ACHN (cell line): Measurements from ENCODE around the gene NELL1.
A peak's percentile ranks its signal among the peaks of the same experiment; 100 is the strongest.

Source experiments
- DNase-seq: peaks from one replicate; pipeline ENCODE4 v3.0.0-alpha.2; 2015
- in situ Hi-C: cut with HindIII; loops from 2 replicates; pipeline ENCODE4 v1.10.0; 2017; ENCODE audit warnings: low sequenced_read_pairs, low pct_ligation_motif_present, low pct_unique_long_range_greater_than_20kb

Gene NELL1

DNA sequence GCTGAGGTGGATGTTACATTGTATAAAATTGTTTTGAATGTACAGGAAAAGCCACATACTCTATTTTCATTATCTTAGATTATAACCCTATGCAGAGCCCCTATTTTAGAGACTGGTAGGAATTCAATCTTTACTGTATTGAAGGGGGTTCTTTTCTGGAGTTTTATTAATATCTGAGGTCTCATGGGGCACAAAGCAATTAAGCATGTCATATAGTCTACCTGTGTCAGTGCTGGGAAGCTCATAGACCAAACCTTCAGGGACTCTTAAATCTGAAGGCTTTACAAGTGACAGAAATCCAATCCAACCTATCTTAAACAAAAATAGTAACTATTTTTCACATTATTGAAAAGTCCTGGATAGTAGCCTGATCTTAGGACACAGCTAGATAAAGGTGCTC lies 733.7 kb downstream of the NELL1 start:
- no peak for DNase-seq
- in situ Hi-C loops, result no loop called here

DNA sequence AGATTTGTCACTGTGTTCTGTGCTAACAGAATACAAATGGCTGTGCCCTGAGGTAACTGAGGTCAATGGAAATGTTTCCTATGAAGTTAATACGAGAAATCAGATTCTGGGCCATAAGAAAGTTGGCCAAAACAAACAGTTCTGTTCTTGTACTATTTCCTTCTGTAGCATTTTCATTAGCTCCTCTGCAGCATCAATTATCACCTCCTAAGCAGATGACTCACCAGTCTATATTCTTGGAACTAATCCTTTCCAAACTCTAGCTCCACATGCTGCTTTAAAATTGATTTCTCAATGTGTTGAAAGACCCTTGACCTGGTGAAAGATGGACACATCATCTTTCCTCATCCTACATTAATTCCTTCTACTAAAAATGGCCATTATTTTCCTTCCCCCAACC lies 736.0 kb downstream of the NELL1 start:
- in situ Hi-C loops, result no loop called here
- no peak for DNase-seq

DNA sequence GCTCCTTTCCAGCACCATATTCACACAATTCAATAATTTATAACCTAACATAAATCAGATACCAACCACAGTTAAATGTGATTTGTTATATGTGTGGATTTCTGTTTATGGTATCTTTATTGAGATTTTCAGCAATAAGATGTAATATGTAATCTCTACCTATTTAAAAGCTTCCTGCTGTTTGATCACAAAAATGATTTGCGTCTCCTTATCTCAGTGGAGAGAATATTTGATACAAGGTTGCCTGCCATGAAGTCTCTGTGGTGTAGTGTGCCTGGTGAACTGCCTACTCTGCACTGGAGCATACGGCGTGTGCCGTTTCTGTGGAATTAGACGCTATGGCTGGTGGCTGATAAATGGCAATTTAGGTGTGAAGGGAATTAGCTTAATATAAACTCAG lies 741.1 kb downstream of the NELL1 start:
- in situ Hi-C loops, result no loop called here
- DNase-seq, result no peak

DNA sequence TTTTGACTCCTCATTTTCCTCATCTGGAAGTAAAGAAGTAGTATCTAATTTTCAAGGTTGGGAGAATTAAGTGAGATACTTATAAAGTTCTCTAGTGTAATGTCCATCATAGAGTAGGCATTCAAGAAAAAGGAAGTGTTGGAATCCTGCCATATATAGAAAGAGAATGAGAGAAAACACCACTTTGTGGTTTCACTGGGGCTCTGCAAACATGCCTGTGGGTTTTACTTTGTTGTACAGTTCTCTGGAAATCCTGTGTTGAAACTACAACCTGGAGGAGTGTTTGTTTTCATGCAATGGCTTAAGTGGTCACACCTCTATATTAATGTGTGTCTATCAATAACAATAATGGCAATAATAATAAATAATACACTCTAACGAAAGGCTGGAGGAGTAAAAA lies 741.7 kb downstream of the NELL1 start:
- no peak for DNase-seq
- in situ Hi-C loops, result no loop called here

DNA sequence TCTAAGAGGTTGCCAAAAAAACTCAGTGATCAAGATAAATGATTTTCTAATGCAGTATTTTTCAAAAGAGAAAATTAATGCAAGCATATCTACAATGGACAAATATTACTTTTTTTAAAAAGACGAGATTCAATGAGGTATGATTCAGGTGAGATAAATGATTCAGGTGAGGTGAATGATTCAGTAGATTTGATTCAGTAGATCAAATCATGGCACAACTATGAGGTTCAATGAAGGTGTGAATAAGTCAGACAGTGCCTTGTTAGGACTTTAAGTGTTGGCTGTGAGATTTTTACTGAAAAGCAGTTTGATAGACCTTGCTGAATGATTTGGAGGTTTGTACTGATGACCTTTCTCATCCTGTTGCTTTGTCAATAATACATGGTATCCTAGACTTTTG lies 742.2 kb downstream of the NELL1 start:
- no peak for DNase-seq
- in situ Hi-C loops, result no loop called here

DNA sequence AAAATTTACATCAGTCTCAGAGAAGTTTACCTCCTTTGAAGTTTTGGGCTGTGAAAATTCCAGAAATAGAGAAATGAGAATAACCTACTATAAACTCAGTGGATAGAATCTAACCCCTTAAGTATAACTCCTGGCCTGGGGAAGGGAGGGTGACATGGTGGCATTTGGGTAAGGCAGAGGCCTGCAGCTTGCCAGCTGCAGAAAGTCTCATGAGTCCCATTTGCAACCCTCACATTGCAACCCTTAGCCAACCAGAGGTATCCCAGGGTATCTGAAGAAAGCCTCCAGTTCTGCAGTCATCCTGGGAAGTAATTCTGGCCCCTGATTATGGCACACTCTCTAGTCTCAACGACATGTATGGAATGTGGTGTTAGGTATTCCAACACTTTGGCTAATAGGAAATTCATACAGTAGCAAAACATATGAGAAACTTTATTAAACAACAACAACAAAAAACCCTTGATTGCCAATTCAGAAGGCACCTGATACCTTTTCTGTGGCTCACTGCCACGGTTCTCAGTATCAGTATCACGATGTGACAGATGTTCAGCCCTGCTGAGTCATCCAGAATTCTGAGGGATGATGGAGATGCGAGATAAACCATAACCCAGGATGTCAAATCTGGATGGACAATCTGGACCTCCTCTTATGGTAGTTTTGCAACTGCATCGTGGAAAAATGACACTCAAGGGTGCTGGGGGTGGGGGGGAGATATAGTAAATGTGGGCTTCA lies 743.4 kb downstream of the NELL1 start:
- in situ Hi-C loops, result no loop called here
- DNase-seq, result no peak

DNA sequence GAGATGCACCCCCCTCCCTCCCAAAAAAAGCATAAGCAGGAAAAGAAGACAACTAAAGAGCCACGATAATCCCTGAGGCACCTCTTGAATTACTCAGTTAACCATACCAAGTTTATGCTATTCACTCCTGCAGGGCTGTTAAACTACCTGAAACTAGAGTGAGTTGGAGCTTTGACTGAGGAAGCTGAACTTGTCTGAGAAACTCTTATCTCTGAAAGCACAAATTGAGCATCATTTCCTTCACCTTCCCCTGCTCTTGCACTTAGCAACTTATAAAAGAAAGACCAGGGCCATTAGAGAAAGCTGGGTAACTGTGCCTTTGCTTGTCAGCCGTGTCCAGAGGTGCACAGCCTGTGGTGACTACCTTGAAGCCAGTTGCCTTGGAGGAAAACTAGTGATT lies 745.6 kb downstream of the NELL1 start:
- DNase-seq, result no peak
- in situ Hi-C loops, result no loop called here

DNA sequence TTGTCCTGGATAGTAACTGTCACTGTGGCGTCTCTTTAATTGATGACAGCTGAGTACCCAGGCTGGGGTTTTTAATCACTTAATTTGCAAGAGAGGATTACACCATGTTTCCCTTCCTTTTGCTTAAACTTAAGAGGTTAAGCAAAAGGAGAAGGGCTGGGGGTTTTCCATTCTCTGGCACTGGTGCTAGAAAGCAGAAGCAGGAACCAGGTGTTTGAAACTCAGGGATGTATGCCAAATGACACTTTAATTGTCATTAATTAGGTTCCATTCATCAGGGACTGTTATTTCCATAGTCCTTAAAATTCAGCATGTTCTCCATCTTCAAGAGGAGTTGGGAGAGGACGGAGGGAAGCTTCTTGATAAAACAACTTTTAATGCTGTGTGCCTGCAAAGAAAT lies 746.2 kb downstream of the NELL1 start:
- in situ Hi-C loops, result no loop called here
- no peak for DNase-seq

DNA sequence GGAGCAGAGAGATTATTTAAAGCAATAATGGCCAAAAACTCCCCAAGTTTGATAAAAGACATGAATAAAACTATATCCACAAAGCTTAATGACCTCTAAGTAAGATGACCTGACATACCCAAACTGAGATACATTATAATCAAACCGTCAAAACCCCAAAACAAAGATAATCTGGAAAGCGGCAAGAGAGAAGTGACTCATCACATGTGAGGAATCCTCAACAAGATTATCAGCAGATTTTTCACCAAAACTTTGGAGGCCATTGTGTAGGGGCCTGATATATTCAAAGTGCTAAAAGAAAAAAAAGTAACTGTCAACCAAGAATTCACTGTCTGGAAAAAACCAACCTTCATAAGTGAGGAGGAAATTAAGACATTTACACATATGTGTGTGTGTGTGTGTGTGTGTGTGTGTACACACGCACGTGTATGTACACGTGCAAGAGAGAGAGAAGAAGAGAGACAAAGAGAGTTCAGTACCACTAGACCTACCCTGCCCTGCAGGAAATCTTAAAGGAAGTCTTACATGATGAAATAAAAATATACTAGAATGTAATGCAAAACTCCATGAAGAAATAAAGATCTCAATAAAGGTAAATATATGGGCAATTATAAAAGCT lies 752.4 kb downstream of the NELL1 start:
- no peak for DNase-seq
- in situ Hi-C loops, result no loop called here

DNA sequence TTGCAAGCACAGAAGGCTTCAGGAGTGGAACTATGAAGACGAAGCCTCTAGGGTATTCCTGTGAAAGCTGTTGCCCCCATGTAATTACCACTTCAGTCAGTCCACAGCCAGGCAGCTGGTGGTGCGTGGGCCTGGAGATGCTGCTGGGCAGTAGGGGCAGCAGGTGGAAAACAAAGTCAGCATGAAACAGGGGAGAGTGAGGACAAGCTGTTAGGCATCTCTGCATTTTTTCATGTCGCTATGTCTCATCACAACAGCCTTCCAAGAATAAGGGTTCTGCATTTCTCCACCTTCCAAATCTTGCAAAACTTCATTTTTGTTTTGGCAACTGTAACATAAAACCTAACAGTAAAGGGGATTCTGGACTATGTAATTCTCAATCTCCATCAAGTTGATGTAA lies 757.5 kb downstream of the NELL1 start:
- DNase-seq, result no peak
- in situ Hi-C loops, result no loop called here

DNA sequence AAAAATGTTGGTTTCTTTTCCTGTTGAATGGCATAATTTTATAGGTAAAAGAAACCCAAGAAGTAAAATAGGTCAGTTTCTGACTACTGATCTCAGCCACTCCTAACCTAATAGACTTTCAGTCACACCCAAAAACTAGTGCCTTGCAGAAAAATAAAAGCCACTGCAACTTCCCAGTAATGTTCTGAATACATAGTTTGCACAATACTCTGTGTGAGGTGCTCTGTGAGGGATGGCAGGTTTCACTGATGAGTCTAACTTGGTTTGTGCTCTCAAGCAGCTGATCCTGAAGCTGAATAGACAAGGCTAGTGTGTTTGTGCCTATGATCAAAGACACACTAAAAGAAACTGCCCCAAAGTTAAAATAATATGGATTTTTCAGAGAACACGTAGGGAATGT lies 758.3 kb downstream of the NELL1 start:
- no peak for DNase-seq
- in situ Hi-C loops, result no loop called here

DNA sequence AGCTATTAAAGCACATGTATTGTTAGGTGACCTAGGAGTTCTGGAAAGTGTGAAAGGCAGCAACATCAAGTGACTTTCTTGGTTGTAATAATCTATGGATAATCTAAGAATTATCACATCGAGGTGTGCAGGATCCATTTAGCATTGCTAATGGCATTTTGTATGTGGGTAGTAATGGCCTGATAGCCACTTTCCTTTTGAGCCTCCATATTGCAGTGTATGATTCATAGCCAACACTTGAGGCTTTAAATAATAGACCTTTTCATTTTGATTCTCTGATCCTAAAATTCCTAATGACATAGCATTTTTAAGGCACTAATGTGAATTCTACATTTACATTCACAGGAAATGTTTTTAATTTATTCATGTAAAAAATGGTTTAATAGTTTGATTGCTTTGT lies 759.4 kb downstream of the NELL1 start:
- in situ Hi-C loops, result no loop called here
- no peak for DNase-seq

DNA sequence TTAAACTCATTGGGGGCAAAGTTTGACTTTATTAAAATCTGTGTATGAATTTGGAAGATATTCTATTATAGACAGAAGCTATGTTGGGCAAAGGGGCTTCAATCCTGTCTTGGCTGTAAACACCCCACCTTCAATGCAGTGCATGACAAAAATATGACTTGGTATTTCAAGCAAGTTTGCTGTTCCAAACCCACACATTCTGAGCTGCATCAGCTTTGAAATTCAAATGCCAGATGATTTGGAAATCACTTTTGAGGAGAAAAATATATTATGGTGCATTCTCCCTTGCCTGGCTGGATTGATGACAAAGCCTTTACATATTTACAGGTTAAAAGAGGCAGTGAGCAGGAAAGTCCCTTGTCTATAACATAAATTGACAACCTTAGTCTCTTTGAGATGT lies 760.0 kb downstream of the NELL1 start:
- no peak for DNase-seq
- in situ Hi-C loops, result no loop called here

DNA sequence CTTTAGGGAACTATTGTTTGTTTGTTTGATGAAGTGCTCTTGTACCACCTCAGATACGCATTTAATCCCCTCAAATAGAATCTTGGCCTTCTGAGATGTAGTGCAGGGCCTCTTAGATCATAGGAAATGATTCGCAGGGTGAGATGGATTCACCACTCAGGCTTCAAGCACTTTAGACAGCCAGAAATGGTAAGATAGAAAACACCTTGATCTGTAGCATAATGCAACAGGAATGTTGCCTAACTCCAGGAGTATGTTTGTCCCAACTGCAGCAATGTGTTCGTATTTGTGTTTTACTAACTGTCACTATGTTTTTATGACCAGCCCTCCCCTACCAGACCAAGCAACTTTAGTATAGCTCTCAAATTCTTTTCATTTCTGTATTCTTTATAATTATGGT lies 761.2 kb downstream of the NELL1 start:
- DNase-seq, result no peak

DNA sequence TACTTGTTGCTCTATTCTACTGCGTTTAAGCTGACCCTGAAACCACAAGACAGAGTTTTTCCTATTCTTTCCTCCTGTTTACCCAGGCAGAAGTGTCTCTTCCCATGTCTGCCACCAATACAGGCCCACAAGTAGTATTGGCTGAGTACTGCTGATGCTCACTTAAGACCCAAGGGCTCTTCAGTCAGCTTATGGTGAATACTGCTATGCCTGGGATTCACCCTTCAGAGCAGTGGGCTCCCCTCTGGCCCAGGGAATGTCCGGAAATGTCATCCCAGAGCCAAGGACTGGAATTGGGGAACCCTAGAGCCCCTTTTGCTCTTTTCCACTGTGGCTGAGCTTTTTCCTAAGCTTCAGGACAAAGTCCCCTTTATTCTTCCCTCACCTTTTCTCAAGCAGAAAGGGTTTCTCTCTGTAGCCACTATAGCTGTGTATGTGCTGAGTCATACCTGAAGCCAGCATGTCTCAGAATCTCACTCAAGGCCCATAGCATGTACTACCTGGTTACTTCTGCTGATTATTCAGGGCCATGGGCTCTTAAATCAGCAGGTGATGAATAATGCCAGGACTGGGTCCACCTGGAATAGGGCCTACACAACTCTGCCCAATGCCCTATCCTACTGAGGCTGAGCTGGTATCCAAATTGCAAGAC lies 777.7 kb downstream of the NELL1 start:
- in situ Hi-C loops, result no loop called here
- DNase-seq, result no peak

More for the DNA sequence above, 761.2 kb downstream of the NELL1 start:
- in situ Hi-C loops, result no loop called here

DNA sequence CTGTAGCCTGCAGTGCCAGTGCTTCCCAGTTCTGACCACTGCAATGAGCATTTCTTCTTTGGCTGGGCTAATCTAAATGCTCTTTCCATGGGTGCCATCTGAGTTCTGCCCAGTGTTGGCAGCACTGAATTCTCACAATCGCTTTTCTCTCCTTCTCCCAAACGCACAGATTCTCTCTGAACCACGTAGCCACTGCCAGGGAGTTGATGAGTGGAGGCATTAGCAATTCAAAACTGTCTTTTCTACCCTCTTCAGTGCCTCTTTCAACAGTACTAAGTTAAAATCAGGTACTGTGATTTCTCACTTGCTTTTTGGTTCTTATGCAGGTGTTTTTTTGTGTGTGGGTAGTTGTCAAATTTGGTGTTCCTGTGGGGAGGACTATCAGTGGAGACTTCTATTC lies 778.5 kb downstream of the NELL1 start:
- no peak for DNase-seq
- in situ Hi-C loops, result no loop called here

DNA sequence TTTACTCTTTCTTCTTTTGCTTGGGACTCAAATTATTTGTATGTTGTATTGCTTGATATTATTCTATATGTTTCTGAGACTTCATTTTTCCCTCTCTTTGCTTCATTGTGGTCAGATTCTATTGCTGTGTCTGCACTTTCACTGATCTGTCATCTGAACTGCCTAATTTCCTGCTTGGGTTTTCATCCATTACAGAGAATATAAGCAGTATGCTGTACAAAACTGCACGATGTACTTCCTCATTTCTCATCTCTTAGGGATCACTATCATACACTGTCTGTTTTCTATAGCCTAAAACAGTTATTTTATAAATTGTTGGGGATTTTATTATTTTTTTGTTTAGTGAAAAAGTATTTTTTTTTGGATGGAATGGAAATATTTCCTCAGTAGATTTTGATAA lies 786.8 kb downstream of the NELL1 start:
- no peak for DNase-seq
- in situ Hi-C loops, result no loop called here

DNA sequence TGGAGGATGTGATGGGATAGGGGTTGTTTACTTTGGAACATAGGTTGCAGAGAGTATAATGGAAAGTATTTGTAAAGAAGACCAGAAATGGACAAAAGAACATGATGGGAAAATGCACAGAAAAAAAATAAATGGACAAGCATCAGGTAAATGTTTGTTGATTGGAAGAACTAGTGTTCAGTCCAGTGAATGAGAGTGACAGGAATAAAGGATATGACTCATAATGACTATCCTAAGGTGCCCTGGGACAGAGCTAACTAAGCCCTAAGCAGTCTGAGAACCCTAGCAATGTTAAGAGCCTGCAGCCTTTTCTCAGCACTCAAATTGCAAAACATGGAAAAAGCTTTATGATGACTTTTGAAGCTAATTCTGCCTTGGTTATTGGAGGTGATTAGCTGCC lies 790.7 kb downstream of the NELL1 start:
- in situ Hi-C loops, result no loop called here

DNA sequence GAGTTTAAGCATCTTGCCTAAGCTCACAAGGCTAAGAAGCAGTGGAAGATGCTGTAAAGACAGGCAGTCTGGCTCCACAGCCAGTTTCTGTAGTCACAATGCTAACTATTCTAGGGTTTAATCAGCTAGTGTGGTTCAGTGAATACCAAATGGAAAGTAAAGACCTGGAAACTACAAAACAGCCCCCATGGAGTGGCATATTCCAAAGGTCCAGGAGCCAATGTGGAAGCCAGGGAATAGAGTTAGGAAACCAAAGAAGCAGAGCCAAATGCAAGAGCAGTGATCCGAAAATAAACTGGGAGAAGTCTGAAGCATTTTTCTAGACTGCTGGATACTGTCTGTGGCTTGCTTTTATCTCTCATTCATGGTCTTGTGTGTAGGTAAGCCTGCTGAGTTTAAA lies 792.3 kb downstream of the NELL1 start:
- DNase-seq, result no peak
- in situ Hi-C loops, result no loop called here

More for the DNA sequence above, 790.7 kb downstream of the NELL1 start:
- DNase-seq, result peak; percentile 28

DNA sequence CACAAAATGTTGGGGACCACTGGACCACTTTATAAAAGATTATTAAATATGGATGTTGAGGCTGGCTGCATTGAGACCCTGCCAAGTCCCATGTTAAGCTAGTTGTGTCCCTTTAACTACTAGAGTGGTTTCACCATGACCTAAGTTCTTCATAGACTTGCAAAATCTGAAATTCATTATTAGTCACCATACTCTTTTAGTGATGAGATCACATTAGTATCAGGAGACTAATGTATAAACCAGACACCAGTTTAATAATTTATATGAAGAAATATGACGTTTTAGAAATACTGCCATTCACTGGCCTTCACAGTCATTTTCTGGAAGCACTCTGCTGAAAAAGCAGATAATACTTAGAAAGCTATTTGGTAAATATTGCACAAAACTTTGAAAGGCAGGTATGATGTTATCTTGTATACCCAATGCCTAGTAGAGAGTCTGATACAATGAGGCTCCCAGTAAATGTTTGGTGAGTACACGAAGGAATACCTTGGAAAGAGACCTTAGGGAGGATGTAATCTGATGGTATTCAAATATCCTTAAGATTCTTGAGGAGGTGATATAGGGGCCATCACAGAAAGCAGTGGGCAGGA lies 795.3 kb downstream of the NELL1 start:
- in situ Hi-C loops, result no loop called here
- peak; percentile 2 for DNase-seq
